ENCODE data around the gene SLC25A20.
"Not testable (repeated sequence)": the region's sequence is repeated elsewhere in the genome, so short reads cannot be mapped to it uniquely, and the experiment has no call there.

Gene SLC25A20

GRCh38 chr3:48837163-48837562 is 61.5 kb downstream of the SLC25A20 start:
- DNase-seq: no peak

GRCh38 chr3:48835650-48836366 is 62.9 kb downstream of the SLC25A20 start:
- peak; percentile 7 for DNase-seq

GRCh38 chr3:48832684-48833083 is 66.0 kb downstream of the SLC25A20 start:
- DNase-seq: no peak

GRCh38 chr3:48830715-48831114 is 68.0 kb downstream of the SLC25A20 start:
- no peak for DNase-seq

GRCh38 chr3:48829525-48829924 is 69.2 kb downstream of the SLC25A20 start:
- DNase-seq: not testable (repeated sequence)

GRCh38 chr3:48827874-48828273 is 70.8 kb downstream of the SLC25A20 start:
- not testable (repeated sequence) for DNase-seq

GRCh38 chr3:48826451-48826850 is 72.2 kb downstream of the SLC25A20 start:
- no peak for DNase-seq

- DNase-seq: no peak
Measured at GRCh38 chr3:48820612-48821324, 77.9 kb downstream of the SLC25A20 start.

- no peak for DNase-seq
Measured at GRCh38 chr3:48819234-48820221, 79.2 kb downstream of the SLC25A20 start.

- no peak for DNase-seq
Measured at GRCh38 chr3:48811524-48811923, 87.2 kb downstream of the SLC25A20 start.

Data from activated CD8-positive, alpha-beta memory T cell treated with anti-CD3 and anti-CD28 coated beads, Interleukin-2, amount 50 U/mL, for 48 hours (primary cell).